ENCODE measurements around the gene RING1.
A peak's percentile ranks its signal among the peaks of the same experiment; 100 is the strongest.
"Not testable (repeated sequence)": the region's sequence is repeated elsewhere in the genome, so short reads cannot be mapped to it uniquely, and the experiment has no call there.

The RING1 gene

DNA sequence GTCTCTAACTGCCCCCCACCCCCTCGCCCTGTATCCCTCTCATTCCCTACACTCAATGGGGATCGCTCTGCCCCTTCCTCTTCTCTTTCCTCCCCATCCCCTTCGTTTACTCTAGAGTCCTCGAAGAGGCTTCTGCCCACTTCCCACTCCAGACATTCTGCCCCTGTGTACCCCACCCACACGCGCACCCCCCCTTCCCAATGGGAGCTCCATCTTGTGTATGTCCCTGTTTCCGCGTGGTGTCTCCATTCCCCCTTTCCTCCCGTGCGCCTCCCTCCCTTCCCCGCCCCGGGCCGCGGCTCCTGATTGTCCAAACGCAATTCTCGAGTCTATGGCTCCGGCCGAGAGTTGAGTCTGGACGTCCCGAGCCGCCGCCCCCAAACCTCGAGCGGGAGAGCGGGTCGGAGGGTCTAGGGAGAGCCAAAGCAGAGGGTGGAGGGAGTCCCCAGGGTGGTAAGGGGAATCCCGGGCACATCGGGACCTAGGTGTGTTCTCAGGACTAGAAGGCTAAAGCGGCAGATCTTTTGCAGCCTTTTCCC is 679 bp upstream of the RING1 start:
- peak; percentile 82 for DNase-seq

DNA sequence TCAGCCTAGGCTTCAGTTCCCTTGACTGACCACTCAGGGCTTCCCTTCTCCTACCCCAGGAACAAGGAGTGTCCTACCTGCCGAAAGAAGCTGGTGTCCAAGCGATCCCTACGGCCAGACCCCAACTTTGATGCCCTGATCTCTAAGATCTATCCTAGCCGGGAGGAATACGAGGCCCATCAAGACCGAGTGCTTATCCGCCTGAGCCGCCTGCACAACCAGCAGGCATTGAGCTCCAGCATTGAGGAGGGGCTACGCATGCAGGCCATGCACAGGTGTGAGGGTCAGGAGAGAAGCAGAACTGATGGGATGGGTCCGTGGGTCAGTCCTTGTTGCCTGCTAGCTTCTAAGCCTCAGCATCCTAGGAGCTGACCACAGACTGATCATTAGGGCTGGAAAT is 1.6 kb downstream of the RING1 start:
- peak; percentile 19 for DNase-seq

DNA sequence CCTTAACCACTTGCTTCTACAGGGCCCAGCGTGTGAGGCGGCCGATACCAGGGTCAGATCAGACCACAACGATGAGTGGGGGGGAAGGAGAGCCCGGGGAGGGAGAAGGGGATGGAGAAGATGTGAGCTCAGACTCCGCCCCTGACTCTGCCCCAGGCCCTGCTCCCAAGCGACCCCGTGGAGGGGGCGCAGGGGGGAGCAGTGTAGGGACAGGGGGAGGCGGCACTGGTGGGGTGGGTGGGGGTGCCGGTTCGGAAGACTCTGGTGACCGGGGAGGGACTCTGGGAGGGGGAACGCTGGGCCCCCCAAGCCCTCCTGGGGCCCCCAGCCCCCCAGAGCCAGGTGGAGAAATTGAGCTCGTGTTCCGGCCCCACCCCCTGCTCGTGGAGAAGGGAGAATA is 2.8 kb downstream of the RING1 start:
- DNase-seq = no peak

DNA sequence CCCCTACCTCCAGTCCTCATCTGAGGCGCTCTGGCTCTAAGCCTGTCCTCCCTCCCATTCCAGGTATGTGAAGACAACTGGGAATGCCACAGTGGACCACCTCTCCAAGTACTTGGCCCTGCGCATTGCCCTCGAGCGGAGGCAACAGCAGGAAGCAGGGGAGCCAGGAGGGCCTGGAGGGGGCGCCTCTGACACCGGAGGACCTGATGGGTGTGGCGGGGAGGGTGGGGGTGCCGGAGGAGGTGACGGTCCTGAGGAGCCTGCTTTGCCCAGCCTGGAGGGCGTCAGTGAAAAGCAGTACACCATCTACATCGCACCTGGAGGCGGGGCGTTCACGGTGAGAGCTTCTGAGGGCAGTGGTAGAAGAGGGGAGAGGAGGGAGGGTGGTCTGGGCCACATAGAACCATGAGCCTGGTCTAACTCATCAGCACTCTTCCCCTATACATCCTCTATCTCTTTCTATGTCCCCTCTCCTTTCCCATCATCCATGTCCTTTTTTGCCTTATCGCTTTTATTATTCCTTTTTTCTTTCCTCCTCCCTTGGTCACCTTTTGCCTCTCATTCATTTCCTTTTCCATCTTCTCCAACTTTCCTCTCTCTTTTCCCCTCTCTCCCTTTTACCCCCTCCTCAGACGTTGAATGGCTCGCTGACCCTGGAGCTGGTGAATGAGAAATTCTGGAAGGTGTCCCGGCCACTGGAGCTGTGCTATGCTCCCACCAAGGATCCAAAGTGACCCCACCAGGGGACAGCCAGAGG is 3.5 kb downstream of the RING1 start:
- DNase-seq = no peak

DNA sequence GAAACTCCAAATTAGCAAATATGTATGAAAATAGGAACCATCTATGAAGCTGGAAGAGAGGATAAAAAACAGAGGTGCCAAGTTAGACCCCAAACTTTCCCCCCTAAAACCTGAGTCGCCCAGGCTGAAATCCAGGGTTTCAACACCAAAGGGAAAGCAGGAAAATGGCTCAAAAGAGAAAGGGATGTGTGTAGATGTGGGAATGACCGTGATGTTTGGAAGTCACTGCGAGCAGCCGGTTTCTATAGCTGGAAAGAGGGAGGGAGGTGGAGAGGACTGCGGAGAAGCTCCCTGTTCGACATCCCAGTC is 4.5 kb downstream of the RING1 start:
- DNase-seq = no peak

DNA sequence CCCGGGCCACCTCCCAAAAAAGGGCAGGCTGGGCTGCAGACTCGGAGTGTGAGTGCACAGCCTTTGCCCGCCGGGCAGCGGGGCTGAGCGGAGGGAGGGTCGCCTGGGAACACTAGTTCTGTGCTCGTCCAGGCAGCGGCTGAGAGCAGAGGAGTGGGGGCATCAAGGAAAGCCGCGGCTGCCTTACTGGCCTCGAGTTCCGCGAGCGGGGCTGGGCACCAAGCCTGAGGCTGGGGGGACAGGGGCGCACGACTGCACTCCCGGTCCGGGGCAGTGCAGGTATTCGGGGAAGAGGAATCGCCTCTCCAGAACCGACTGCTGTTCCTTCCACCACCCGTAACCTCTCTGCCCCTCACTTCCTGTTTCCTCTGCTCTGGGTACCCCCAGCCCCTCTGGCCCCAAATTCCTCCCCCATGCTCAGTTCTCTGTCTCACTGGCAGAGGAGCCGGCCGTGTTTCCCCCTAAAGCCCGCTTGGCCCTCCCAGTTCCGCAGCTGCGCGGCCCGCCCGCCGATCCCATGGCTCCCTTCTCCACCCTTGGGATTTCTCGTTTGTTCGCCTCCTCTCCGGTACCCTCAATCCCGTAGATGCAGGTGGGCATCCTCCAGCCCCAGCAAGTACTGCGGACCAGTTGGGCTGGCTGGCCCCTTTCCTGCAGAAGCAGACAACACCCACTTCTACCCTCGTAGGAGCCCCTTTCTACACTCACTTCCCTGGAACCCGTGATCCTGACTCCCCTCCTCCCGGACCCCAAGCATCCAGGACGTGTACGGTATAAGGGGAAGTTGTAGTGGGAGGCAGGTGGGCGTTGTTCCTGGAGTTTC is 5.1 kb downstream of the RING1 start:
- DNase-seq = peak; percentile 64

DNA sequence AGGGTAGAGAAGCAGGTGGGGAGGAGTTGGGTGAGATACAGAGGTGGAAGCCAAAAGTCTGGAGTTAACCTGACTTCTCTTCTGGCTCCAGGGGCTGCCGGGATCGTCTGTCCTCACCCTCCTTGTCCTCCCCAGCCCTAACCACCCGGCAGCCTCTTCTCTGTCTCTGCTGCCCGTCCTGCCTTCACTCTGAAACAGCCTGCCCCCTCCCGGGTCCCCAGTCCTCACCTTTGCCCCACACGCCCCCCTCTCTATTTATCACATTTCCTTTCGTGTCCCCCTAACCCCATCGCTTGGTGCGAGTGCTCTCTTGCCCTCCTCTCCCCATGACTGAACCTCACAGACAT is 5.7 kb downstream of the RING1 start:
- no peak for DNase-seq

DNA sequence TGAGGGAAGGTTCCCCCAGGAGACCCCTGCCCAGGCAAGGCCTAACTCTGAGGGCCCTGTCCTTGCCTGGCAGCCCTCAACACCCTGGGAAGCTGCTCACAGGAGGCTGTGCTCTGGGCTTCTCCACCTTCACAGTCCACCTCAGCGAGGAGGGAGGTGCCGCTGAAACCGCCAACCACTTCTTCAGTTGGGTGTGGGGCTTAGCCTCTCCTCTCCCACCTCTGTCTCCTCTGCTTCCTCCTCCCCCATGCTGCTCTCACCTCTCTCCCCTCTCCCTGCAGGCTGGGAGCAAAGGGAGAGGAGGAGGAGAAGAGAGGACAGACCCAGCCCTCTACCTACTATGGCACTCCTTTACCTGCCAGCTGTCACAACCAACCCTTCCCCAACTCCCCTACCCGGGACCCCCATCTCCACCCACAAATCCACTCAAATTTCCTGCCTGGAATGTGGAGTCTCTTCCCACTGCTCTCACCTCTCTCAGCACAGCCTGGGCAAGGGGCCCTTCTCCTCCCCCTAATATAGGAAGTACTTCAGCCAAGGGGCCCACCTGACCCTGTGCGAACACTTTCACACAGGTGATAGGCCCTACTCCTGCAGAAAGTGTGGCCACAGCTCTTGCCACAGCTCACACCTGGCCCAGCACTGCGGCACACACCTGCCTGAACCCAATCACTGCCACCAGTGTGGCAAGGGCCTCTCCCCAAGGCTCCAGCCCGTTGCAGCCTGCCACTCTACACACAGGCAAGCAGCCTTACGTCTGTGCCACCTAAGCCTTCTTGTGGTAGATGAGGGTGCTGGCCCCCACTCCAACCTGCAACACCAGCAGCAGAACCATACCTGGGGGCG is 7.2 kb downstream of the RING1 start:
- no peak for DNase-seq

DNA sequence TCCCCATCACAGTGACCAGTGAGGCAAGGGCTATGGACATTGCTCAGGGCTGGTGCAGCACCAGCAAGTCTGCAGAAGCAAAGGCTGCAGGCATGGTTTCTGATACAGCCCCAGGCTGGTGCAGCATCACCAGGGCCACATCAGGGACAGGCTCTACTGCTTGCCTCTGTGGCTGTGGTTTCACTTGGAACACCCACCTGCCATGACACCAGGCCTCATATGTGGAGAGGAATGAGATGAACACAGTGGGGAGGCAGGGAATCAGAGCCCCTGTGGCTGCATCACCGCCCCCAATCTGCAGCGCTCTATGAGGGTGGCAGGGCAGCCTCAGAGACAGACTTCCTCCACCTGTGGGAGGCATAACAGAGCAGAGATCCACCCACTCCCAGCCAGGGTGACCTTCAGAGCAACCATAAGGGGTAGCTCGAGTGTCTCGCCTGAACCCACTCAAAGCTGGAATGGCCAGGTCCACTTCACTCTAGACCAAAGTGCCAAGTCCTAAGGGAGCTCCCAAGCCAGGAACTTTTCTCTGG is 7.9 kb downstream of the RING1 start:
- no peak for DNase-seq

DNA sequence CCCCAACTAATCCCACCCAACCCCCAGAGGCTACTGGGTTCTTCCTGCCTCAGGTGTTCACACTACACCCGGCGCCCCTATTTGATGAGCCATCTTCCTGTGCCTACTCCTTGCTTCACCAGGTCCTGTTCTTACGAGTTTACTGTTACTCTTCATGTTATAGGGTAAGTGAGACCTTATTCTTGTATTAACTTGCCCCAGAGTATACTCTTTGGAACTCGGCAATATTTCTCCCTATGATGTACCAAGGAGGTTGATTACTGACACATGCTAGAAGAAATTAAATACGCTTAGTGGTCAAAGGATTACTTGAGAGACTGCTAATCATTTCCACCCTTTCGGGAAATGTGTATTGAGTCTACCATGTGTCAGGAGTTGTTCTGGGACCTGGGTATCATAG is 8.9 kb downstream of the RING1 start:
- no peak for DNase-seq

DNA sequence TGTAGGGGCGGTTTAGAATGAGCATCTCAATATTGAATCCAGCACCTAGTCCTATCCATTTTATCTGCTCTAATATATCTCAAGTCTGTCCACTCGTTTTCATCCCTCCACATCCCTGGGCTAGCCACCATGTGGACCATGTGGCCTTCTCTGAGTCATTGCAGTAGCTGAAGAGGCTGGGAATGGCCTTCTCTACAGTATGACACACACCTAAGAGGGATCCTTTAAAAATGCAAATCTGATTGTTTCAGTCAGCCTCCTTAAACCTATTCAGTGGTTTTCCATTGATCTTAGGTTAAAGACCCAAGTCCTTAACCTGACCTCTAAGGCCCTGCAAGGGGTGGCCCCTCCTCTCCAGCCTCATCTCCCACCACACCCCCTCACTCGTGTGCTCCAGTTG is 9.4 kb downstream of the RING1 start:
- DNase-seq = no peak

DNA sequence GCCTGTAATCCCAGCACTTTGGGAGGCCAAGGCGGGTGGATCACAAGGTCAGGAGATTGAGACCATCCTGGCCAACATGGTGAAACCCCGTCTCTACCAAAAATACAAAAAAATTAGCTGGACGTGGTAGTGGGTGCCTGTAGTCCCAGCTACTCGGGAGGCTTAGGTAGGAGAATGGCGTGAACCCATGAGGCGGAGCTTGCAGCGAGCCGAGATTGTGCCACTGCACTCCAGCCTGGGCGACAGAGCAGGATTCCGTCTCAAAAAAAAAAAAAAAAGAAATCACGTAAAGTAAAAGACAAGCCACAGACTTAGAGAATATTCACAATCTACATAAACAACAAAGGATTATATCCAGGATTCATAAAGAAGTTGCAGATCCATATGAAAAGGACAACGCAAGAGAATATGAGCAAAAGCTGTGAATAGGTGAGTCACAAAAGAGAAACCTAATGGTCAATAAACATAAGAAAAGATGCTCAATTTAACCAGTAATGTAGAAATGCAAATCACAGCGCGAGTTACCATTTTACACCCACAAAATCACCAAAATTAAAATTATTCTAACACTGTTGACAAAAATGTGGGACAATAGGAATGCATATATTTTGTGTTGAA is 18.3 kb downstream of the RING1 start:
- not testable (repeated sequence) for DNase-seq

DNA sequence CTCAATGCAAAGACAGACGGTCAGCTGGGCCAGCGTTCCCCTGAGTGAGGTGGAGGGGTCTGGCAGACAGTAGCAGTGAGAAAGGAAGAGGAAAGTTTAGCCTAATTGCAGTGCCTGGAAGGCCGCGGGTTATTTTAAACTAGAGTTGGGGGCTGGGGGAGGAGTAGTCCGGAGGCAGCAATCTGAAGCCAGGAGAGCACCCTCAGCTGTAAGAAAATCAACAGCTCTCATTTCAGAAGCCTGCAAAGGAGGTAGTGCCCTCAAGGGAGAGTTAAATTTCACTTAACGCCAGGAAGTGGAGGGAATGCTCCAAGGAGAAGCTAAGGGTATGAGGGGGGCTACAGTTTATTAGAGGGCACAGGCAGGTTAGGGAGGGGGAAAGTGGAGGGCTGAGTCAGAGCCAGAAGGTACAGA is 26.9 kb downstream of the RING1 start:
- DNase-seq = no peak

DNA sequence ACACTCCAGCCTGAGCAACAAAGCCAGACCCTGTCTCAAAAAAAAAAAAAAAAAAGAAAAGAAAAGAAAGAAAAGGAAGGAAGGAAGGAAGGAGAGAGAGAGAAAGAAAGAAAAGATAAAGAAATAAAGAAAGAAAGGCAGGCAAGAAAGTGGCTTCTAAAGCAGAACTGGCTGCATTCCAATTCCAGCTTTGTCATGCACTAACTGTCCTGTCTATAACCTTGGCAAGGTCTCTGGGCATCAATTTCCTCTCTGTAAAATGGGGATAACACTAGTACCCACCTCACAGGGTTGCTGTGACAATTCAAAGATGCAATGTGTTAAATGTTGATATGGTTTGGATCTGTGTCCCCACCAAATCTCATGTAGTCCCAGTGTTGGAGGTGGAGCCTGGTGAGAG is 28.0 kb downstream of the RING1 start:
- DNase-seq = no peak

DNA sequence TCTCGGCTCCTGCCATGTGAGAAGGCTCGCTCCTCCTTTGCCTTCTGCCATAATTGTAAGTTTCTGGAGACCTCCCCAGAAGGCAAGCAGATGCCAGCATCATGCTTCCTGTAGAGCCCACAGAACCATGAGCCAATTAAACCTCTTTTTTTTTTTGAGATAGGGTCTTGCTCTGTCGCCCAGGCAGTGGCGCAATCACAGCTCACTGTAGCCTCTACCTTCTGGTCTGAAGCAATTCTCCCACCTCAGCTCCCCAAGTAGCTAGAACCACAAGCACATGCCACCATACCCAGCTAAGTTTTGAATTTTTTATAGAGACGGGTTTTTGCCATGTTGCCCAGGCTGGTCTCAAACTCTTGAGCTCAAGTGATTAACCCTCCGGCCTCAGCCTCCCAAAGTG is 28.6 kb downstream of the RING1 start:
- no peak for DNase-seq

DNA sequence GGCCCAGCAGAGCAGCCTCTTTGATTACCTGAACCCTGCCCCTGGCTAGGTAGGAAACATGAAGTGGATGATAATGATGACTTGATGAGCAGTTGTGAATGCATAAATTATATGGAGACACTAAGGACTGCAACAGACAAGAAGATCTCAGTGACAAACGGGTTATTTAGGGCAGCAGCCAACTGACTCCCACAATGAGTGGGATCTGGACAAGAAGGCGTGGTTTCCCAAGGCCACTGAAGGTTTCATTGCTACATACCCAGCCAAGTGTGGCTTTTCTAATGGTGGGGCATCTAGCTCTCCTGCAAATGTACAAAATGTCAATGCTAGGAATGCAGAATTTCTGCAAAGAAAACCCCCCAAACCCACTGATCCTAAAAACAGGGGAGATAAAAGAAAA is 29.4 kb downstream of the RING1 start:
- DNase-seq = no peak

DNA sequence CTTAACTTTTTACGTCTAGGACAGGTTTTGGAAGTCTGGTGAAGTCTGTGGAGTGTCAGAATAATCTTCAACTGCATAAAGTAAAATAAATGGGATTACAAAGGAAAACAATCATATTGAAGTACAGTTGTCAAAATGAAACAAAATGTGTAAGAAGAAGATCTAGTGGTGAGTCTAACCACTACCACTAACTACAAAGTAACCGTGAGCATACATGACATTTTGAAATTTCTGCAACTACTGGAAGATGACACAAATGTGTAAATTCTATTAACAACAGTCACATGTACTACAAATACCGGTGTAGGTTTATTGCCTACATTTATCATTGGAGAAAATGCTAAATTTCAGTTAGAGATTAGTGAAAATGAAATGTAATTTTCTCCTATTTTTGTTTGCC is 33.7 kb downstream of the RING1 start:
- DNase-seq = no peak

DNA sequence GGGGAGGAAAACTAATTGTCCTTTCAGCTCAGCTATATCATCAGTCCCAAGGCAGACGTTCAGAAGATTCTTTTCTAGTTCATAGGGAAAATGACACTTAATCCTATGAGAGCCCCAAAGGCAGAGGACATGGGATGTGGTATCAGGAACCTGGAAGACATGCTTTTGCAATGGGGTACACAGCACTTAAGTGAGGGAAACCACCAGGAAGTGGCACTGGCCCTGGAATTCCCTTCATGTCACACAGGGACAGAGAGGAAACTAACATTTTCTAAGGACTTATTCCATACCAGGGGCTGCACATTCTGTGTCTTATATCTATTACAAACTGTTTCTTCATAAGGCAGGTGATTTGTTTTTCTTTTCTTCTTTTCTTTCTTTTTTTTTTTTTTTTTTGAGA is 35.2 kb downstream of the RING1 start:
- DNase-seq = no peak

DNA sequence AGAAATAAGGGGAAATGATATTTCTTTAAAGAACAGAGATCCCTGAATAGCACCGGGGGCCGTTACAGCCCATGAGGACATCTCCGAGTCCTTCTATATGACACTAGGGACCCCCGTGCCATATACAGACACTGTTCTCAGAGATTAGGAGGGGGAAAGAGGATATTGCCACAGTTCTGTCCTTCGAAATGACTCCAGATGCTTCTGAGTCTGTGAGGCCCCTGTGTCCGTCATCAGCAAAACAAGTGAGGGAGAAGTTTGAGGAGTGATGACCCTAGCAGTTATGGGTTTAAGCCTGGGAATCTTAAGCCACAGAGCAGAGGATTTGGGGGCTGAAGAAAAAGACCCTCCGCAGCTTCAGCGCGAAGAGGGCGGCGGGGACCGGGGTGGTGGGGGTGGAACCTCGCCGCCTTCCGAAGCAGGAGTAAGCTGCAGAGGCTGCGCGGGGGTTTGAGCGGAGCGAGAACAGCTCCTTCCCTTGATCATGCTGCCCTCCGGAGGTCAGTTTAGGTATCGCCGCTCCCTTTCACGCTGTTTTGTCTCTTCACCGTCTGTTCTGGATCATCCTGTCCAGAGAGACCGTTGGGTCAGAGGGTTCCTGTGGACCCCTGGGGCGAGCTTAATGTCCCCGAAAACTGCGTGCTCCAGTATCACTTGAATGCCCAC is 39.8 kb downstream of the RING1 start:
- peak; percentile 90 for DNase-seq

DNA sequence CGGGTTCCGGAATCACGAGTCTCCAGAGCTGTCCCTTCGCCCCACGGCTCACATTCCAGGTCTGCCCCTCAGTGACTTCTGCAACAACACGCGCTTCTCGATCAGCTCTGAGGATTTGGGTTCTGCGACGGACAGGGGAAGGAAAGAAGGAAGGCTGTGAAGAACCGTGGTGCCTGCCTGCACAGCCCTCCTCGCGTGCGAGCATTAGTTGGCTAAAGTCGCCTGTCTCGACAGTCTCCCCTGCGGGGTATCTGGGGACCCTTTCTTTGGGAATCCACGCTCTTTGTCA is 40.3 kb downstream of the RING1 start:
- no peak for DNase-seq

DNA sequence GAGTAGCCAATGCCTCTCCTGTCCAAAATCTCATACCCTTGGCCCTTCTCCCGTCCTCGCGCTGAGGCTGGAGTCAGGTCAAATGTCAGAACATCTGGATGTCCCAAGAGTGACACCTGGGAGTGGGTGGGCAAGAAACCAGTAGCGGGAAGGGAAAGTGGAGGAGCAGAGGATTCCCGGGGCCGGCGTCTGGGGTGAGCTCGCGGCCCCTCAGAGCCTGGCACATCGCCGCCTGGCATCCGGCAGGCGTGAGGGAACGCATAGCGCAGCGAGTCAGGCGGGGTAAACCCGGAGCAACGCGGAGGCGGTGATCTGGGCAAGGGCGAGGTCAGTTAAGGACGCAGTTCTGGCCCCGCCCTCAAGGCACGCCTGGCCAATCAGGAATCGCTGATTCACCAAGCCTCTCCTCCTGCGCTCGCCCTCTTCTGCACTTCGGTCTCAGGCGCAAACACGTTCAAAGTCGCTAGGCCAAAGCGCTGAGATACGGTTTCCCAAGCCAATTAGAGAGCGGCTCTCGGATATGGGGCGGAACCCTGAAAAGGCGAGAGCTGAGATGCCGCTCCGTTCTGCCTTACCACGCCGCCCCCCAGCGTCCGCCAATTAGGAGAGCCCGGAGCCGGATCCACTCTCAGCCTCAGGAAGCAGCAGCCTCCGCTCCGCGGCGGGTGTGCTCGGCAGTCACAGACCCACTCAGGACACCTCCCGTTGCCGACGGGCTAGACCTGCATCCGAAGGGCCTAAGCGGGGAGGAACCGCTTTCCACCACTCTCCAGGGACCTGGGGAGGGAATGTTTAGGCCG is 40.8 kb downstream of the RING1 start:
- DNase-seq = peak; percentile 97
